ENCODE results near the gene LRRC4B. TPM values are rescaled to one million over a fixed set of nuclear protein-coding genes. Genes with fewer than 3 reads are reported as not detected.

Gene LRRC4B
- total and polyA plus RNA-seq, 2 of the 8 experiments (the other 6 are each of a cell fraction or from before 2014, with no cell fraction given) = 13.4 to 21.2 TPM

- TF ChIP-seq CHD7 (IDR thresholded peaks at IDR 0.05; ENCODE audit: insufficient replicate concordance, low read length) (no peak), EP300 (IDR thresholded peaks at IDR 0.05; ENCODE audit: borderline replicate concordance in 1 of 2, low read depth in 2 of 2, low read length in 2 of 2) (no peak), MAX (IDR thresholded peaks at IDR 0.05) (no peak), SIRT6 (IDR thresholded peaks at IDR 0.05; ENCODE audit: low read length) (no peak), EZH2 (IDR thresholded peaks at IDR 0.05; ENCODE audit: low read depth, low read length, severe bottlenecking) (no peak), CHD1 (IDR thresholded peaks at IDR 0.05; ENCODE audit: low read depth, low read length) (no peak), CBX5 (IDR thresholded peaks at IDR 0.05; ENCODE audit: low read depth, low read length) (no peak), NRF1 (IDR thresholded peaks at IDR 0.05; ENCODE audit: low read depth, low read length) (no peak), ZNF274 (IDR thresholded peaks at IDR 0.05; ENCODE audit: borderline replicate concordance, extremely low read depth, low read length) (no peak)
Observed at GRCh38 chr19:50563597-50563996, 4.6 kb downstream of the LRRC4B start (continued).
